Activated naive CD8-positive, alpha-beta T cell (primary cell): ENCODE measurements around the gene CACNG4.

ENCODE experiments used
- H3K27ac Mint-ChIP-seq: one replicate; pipeline ENCODE4 v1.8.0; 2021; ENCODE audit warnings: mixed read lengths
- H3K27me3 Mint-ChIP-seq: one replicate; pipeline ENCODE4 v1.8.0; 2021; ENCODE audit warnings: mixed read lengths
- H3K36me3 Mint-ChIP-seq: one replicate; pipeline ENCODE4 v1.8.0; 2021; ENCODE audit warnings: mixed read lengths
- H3K4me1 Mint-ChIP-seq: one replicate; pipeline ENCODE4 v1.8.0; 2021; ENCODE audit warnings: low read depth, mixed read lengths
- H3K4me3 Mint-ChIP-seq: one replicate; pipeline ENCODE4 v1.8.0; 2021; ENCODE audit warnings: mild to moderate bottlenecking, mixed read lengths
- H3K9me3 Mint-ChIP-seq: one replicate; pipeline ENCODE4 v1.8.0; 2021; ENCODE audit warnings: low read depth, mixed read lengths

CACNG4 gene

GRCh38 chr17:67072885-67073284 is 108.4 kb downstream of the CACNG4 start:
- no peaks in the 10 kb centered on the region for H3K4me1 Mint-ChIP-seq
- peaks cover 15% of the 10 kb centered on the region for H3K36me3 Mint-ChIP-seq
- H3K9me3 Mint-ChIP-seq = no peaks in the 10 kb centered on the region
- H3K4me3 Mint-ChIP-seq = no peak overlapping the region
- no peak overlapping the region for H3K27ac Mint-ChIP-seq
- H3K27me3 Mint-ChIP-seq = no peaks in the 10 kb centered on the region

- Mint-ChIP-seq H3K9me3 (no peaks in the 10 kb centered on the region), H3K36me3 (peaks cover 13% of the 10 kb centered on the region), H3K27me3 (no peaks in the 10 kb centered on the region), H3K27ac (no peak overlapping the region), H3K4me3 (no peak overlapping the region), H3K4me1 (no peaks in the 10 kb centered on the region)
Measured at GRCh38 chr17:67074781-67075180, 110.3 kb downstream of the CACNG4 start.

- H3K4me3 Mint-ChIP-seq = no peak overlapping the region
- no peaks in the 10 kb centered on the region for H3K9me3 Mint-ChIP-seq
- H3K36me3 Mint-ChIP-seq = peaks cover 11% of the 10 kb centered on the region
- H3K27me3 Mint-ChIP-seq = no peaks in the 10 kb centered on the region
- H3K27ac Mint-ChIP-seq = peak overlapping the region; percentile 0
- peaks cover 9% of the 10 kb centered on the region for H3K4me1 Mint-ChIP-seq
Measured at GRCh38 chr17:67076290-67076689, 111.8 kb downstream of the CACNG4 start.

- H3K4me1 Mint-ChIP-seq = peaks cover 21% of the 10 kb centered on the region
- H3K27ac Mint-ChIP-seq = no peak overlapping the region
- H3K4me3 Mint-ChIP-seq = no peak overlapping the region
- H3K27me3 Mint-ChIP-seq = no peaks in the 10 kb centered on the region
- H3K36me3 Mint-ChIP-seq = peaks cover 7% of the 10 kb centered on the region
- H3K9me3 Mint-ChIP-seq = no peaks in the 10 kb centered on the region
Measured at GRCh38 chr17:67078292-67078691, 113.8 kb downstream of the CACNG4 start.

GRCh38 chr17:67079491-67079890 is 115.0 kb downstream of the CACNG4 start:
- H3K27ac Mint-ChIP-seq = no peak overlapping the region

GRCh38 chr17:67080804-67081203 is 116.3 kb downstream of the CACNG4 start:
- H3K27ac Mint-ChIP-seq = peak overlapping the region; percentile 50
- H3K4me1 Mint-ChIP-seq = peaks cover 25% of the 10 kb centered on the region
- no peaks in the 10 kb centered on the region for H3K9me3 Mint-ChIP-seq
- H3K36me3 Mint-ChIP-seq = peaks cover 3% of the 10 kb centered on the region
- no peaks in the 10 kb centered on the region for H3K27me3 Mint-ChIP-seq
- H3K4me3 Mint-ChIP-seq = no peak overlapping the region

More at GRCh38 chr17:67079491-67079890, 115.0 kb downstream of the CACNG4 start:
- Mint-ChIP-seq H3K27me3 (no peaks in the 10 kb centered on the region), H3K9me3 (no peaks in the 10 kb centered on the region), H3K36me3 (peaks cover 3% of the 10 kb centered on the region), H3K4me3 (no peak overlapping the region), H3K4me1 (peaks cover 25% of the 10 kb centered on the region)

- Mint-ChIP-seq H3K4me1 (peaks cover 25% of the 10 kb centered on the region), H3K27ac (peak overlapping the region; percentile 68), H3K9me3 (no peaks in the 10 kb centered on the region), H3K27me3 (no peaks in the 10 kb centered on the region), H3K36me3 (no peaks in the 10 kb centered on the region), H3K4me3 (peak overlapping the region; percentile 3)
Measured at GRCh38 chr17:67082107-67082506, 117.6 kb downstream of the CACNG4 start.
